Measurements from ENCODE around the gene GNGT2.
A peak's percentile ranks its signal among the peaks of the same experiment; 100 is the strongest.

GNGT2 gene

DNA sequence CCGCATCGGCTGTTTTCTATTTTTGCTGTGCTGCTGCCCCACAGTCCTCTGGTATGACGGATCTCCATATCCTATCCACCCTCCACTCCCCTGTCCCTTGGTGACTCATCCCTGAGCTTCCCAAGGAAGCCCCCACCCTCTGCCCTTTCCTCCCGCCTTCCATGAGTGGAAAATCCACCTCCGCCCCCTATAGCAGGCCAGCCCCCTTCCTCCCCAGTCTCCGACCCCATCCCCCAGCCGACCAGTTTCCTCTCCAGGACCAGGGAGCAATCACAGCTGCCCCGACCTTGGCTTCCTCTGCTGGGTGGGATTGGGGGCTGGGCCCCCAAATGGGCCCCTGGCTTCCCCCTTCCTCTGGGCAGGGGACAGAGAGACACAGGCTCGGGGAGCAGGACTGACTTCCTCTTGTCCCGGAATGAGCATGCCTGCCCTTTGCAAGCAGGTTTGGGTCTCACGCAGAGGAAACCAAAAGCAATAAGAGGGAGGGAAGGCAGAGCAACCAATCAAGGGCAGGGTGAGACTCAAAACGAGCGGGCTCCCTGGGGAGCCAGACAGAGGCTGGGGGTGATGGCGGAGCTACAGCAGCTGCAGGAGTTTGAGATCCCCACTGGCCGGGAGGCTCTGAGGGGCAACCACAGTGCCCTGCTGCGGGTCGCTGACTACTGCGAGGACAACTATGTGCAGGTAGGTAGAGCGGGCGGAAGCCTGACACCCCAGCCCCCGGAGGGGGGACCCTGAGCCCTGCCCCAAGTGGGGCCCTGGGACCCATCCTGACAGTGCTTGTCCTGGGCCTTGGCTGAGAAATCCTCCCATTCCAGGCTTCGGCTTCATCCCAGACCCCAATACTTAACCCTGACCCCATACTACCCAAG lies at the start of gene GNGT2, which contains the start of gene ABI3:
Gene GNGT2 (minus strand): TSS at position 417 of the 872 bp plus-strand sequence. CDS start 3,152 bp downstream, outside the sequence.
Gene ABI3 (plus strand): TSS at position 550 of the 872 bp plus-strand sequence. CDS start 18 bp downstream, at position 568.
- DNase-seq: no peak

DNA sequence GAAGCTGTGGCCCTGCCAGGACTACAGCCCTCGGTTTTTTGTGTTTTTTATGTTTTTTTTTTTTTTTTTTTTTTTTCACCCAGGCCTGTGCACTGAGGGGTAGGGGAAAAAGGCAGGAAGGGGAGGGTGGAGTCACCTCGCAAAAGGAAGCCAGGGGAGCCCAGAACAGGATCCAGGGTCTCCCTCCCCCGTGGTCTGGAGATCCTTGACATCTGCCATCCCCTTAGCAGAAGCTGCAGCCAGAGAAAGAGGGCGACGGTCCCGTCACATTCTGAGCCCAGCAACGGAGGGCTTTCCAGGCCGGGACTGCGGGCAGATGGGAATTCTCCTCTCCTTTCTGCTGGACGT lies 49.3 kb upstream of the GNGT2 start:
- no peak for DNase-seq

DNA sequence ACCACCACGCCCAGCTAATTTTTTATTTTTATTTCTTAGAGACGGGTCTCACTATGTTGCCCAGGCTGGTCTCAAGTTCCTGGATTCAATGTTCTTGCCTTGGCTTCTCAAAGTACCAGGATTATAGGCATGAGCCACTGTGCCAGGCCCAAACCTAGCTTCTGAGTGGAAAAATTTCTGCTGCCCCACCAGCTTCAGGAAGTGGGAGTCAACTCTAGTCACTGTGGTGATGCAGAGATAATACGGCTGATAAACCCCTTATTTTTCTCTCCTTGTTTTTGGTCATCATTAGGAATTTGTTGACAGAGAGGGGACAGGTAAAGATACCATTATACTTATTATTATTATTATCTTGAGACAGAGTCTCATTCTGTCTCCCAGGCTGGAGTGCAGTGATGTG lies 48.0 kb upstream of the GNGT2 start:
- no peak for DNase-seq

DNA sequence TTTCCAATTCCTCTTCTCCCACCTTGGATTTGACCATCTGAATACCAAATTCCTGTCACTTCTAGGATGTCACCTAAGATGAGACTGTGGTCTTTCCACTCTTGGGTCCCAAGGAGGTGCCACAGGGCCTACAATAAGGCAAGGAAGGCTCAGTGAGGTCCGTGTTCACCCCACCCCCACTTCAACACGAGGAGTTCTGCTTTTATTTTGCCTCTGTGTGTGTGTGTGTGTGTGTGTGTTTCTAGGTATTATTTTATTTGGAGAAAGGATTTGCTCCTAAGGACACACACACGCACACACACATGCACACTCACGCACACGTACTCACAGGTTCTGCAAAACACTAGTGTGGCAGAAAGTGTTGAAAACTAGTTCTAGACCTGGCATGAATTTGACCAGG lies 44.8 kb upstream of the GNGT2 start:
- DNase-seq: no peak

DNA sequence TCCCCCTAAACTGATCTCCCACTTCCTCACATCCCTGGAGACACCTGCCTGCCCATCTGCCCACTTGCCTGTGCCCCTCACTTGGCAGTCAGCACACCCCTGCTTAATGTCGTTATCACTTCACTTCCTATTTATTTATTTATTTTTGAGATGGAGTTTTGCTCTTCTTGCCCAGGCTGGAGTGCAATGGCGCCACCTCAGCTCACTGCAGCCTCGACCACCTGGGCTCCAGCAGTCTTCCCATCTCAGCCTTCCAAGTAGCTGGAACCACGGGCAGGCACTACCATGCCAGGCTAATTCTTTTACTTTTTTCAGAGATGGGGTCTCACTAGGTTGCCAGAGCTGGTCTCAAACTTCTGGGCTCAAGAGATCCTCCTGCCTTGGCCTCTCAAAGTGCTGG lies 43.7 kb upstream of the GNGT2 start:
- DNase-seq: no peak

DNA sequence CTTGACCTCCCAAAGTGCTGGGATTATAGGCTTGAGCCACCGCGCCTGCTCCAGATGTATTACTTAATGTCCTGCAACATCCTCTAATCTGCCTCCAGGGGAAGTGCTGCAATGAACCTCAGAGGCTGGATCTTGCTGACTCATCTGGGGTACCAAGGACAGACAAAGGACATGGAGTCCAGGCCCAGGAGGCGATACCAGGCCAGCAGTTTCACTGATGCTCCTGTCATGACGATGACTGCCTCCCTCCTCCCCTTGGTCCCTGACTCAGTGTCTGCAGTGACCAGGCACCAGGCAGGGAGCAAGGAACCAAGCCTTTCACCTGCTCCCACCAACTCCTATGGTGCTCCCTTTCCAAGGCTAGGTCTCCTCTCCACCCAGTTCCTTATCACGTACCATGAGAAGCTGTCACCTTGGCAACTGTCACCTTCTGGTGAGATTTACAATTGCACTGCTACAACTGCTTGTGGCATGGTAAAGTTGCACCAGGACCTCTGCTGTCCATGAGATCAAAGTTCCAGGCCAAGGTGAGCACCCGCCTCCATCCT lies 41.8 kb upstream of the GNGT2 start:
- no peak for DNase-seq

DNA sequence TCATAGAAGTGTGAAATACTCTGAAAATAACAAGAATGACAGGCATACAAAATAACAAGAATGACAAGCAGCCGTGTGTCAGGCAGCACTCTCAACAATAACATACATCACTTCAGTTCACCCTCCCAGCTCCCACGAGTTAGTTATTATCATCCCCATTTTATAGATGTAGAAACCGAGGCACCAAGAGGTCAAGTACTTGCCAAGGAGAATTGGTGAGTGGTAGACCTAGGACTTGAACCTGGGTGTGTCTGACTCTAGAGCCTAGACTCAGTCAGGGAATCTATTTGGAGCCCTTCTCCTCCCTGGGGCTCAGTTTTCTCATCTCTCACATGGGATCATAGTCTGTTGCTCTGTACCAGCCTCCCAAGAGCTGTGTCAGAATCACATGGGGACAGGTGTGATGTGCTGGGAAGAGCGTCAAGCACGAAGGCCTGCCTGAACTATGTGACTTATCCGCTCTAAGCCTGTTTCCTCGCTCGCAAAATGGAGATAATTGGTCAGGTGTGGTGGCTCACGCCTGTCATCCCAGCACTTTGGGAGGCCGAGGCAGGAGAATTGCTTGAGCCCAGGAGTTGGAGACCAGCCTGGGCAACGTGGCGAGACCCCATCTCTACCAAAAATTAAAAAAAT lies 39.6 kb upstream of the GNGT2 start:
- DNase-seq: no peak

DNA sequence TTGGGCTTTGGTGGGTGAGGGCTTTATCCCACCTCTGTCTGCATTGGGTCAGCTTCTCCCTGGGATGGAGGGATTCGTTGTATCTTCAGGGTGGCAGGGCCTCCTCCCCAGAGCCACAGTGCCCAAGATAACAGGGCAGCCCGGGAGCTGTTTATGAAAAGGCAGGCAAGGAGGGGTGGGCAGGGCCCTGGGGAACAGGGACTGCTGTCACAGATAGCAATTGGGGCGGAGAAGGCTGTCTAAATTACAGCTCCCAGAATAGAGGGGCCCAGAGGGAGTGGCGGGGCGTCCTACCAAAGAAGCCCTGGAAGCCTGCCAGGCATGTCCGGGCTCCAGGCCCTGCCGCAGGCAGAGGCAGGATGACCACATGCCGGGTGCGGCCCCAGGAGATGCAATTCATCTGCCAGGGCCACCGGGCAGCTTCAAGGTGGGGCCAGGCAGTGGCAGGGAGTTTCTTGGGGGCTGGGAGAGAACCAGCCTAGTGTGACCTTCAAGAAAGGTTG lies 39.0 kb upstream of the GNGT2 start:
- DNase-seq: no peak

DNA sequence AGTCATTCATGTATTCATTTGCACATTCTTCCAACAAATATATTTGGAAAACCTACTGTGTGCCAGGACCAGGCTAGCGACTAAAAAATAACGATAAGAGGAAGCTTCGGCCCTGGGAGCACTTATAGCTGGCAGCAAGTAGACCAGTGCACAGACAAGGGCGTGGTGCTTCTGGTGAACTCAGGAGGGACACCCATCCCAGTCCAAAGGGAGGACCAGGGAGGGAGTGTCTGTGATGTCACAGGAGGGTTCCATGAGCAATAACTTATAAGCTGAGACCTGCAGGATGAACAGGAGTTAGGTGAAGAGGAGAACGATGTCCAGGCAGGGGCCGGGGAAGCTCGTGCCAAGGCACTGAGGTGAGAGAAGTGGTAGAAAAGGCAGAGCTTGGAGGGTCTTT lies 37.6 kb upstream of the GNGT2 start:
- no peak for DNase-seq

DNA sequence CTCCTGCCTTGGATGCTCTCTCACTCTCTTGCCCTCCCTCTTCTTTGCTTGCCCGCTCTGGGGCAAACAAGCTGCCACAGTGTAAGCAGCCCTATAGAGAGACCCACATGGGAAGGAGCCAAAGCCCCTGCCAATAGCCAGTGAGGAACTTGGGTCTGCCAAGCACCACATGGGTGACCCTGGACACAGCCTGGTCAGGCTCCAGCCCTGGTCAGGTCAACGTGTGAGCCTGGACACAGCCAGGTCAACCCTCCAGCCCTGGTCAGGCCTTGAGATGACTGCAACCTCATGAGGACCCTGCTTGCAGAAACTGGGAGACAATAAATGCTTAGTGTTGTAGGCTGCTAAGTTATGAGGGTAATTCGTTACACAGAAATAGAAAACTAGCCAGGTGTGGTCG lies 34.5 kb upstream of the GNGT2 start:
- DNase-seq: no peak

DNA sequence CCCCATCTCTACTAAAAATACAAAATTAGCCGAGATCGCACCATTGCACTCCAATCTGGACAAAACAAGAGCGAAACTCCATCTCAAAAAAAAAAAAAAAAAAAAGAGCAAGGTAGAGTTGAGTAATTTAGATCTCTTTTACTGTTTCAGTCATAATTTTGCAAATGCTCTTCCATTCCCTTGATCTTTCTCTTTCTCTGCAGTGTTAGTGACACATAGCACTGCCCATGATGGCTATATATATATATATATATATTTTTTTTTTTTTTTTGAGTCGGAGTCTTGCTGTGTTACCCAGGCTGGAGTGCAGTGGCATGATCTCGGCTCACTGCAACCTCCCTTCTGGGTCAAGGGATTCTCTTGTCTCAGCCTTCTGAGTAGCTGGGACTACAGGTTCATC lies 32.4 kb upstream of the GNGT2 start:
- no peak for DNase-seq

DNA sequence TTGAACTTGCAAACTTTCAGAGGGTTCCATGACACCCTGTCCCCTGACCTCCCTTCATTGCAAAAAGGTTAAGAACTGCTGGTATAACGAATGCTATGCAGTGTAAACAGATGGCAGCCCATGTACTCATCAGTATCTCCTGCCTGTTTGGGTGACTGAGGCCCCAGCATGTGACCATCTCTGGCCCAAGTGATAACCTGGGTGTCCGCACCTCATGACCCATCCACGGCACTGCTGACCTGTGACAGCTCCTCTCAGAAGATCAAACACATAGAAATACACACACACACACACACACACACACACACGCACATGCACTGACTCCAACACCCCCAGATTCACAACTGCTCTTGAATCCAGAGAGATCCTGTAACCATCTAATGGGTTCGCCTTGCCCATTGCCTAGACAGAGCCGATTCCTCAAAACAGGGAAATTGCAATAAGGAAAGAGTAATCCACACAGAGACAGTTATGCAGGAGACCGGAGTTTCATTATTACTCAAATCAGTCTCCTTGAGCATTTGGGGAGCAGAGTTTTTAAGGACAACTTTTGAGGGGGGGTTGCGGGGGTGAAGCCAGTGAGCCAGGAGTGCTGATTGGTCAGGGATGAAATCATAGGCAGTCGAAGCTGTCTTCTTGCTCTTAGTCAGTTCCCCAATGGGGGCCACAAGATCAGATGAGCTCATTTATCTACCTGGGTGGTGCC lies 31.5 kb upstream of the GNGT2 start:
- no peak for DNase-seq

DNA sequence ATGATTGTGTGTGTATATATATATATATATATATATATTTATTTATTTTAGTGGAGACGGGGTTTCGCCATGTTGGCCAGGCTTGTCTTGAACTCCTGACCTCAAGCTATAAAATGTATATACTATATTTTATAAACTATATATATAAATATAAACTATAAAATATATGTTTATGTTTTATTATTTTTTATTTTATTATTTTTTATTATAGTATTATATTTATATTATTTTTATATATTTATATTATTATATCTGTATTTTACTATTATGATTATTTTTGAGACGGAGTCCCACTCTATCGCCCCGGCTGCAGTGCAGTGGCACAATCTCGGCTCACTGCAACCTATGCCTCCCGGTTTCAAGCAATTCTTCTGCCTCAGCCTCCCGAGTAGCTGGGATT lies 30.7 kb upstream of the GNGT2 start:
- no peak for DNase-seq

DNA sequence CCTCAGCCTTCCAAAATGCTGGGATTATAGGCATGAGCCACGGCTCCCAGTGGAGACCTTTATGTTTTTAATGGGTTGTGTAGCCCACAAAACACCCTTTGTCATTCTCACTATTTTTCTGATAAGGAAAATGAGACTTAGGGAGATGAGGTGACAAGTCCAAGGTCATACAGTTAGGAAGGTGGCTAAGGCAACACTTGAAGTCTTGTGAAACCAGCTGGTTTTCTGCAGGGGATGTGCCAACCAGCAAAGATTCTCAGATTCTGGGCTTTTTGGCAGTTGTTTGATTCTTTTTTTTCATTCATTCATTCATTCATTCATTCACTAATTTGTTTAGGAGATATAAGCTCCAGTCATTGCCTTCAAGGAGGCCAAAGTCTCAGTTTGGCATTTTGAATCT lies 30.2 kb upstream of the GNGT2 start:
- DNase-seq: no peak

DNA sequence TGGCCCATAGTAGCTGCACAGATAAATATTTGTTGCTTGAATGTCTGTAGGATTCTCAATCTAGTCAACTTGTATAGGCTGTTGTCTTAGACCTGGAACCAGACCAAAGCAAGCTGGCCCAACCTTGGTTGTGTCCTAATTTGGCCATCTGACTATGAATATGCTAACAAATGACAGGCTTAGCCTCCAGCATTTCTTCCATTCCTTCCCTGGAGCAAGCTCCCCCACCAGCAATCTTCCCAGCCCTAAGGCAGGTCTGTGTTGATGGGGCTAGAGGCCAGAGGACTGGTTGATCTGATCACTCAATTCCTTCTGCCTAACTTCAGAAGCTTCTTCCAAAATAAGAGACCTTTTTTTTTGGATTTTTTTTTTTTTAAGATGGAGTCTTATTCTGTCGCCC lies 29.6 kb upstream of the GNGT2 start:
- no peak for DNase-seq

DNA sequence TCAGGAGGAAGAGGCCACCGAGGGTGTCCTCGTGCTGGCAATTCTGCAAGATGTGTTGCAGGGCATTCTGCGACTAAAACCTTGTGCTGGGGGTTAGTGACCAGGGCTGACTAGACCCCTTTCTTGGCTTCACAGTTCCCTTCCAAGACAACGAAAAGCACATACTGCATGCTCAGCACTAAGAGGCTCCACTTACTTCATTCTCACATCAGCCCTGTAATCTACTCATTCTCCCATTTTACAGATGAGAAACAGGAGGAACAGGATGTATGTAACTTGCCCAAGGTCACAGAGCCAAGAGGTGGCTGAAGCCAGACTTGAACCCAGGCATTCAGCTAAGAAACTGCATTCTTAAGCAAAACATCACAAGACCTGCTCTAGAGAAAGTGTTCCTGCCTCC lies 25.5 kb upstream of the GNGT2 start:
- DNase-seq: no peak

DNA sequence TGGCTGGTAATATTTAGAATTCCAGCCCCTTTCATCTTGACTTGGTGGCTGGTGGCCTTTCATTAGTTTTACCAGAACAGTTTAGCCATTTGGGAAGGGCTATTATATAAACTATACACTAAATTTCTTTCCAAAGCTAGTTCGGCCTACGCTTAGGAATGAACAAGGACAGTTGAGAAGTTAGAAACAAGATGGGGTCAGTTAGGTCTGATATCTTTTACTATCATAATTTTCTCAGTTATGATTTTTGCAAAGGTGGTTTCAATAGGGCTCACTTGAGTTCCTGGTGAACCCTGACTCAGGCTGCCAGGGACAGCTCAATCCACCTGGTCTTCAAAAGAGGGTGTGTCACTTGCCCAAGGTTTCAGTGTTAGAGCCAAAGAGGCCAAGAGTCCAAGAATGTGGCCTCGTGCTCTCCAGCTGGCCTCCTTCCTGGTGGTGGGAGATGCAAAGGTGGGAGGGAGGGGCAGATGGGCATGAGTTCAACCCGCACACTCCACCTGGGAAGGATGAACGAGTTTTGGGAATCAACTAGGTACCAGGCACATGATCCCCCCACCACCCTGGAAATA lies 24.2 kb upstream of the GNGT2 start:
- DNase-seq: no peak

DNA sequence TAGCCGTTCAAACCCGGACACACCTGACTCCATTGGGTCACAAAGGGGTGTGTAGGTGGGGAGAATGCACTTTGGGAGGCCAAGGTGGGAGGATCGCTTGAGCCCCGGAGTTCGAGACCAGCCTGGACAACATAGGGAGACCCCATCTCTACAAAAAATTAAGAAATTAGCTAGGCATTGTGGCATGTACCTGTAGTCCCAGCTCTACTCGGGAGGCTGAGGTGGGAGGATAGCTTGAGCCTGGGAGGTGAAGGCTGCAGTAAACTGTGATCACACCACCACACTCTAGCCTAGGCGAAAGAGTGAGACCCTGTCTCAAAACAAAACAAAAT lies 21.2 kb upstream of the GNGT2 start:
- no peak for DNase-seq

DNA sequence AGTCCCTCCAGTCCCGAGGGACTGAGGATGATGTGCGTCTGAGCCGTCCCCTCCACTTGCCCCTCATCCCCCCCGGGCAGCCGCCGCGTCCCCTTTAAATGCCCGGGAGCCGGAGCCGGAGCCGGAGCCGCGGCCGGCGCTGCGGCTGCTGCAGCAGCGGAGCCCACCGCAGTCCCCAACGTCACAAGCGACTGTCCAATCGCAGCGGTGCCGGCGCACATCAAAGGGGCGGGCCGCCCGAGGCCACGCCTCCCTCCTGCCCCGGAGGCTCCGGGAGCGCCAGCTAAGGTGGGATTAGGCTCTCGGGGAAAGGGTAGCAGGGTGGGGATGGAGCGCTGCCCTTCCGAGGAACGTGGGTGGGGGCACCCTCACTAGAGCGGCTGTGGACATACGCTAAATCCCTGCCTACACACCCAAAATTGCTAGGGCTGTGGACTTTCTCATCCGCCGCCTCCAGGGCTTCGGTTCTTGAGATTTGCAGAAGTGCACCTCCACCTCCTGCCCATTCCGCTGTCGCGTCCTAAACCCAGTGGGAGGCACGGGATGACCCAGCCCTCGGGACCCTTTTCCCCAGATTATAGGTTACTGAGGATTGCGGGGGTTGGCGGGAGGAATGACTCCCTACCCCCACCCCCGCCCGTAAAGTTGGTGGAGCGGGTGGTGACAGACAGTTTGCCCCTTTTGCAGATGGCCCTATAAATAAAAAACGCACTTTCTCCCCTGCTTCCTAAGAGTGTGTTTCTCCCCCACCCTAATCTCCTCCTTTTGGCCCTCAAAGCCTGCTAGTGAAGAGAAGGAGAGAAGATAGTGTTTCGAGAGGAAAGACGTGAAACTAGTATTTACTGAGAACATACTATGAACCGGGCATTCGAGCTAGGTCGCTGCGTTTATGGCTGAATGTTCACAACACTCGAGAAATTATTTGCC lies 20.5 kb upstream of the GNGT2 start, which contains the start of gene PHOSPHO1:
Gene PHOSPHO1 (minus strand): TSS at position 152 of the 927 bp plus-strand sequence. CDS start 4,096 bp downstream, outside the sequence.
- DNase-seq: peak; percentile 78

DNA sequence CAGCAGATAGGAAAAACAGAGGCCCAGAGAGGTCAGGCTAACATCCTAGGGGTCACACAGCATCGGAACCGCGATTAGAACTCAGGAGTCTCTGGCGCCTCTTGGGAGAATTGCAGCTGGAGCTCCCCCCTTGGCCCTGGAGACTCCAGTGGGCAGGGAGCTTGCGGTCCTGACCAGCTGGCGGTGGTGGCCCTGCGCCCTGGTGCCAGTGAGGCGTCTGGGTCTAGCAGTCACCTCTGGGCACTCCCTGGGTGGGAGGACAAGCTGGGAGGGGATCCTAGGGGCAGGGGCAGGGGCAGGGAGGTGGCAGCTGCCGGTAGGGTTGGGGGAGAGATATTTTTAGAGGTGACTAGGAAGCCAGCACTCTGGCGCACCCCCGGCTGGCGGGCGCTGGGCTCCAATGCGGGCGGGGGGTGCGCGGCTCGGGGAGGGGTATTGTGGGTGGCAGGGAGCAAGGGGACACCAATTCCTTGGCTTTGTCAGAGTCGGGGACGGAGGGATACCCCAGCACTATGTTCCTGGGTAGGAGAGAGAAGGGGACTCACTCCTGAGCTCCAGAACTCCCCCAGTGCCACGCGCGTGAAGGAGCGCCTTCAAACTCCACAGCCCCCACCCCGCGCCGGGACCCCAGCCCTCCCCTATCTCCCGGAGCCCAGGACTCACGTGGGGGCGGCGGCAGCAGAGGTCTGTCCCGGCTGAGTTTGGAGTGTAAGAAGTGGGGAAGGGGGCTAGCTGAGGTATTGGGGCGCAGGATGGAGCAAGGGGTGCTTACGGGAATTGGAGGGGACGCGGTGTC lies 19.6 kb upstream of the GNGT2 start:
- peak; percentile 1 for DNase-seq

Data from NCI-H1105 treated with DMSO at 0.1 percent for 48 hours (cell line).